Keratinocyte (primary cell): ENCODE data around the gene CD44. TPM values are rescaled to one million over a fixed set of nuclear protein-coding genes. Genes with fewer than 3 reads are reported as not detected.

Experiments used
- DNase-seq: peaks from one replicate; pipeline ENCODE4 v3.0.0-alpha.2; 2011; ENCODE audit warnings: low read depth, missing footprints, low spot score
- FAIRE-seq: peaks from 2 replicates; lab custom pipeline; 2011; peaks lifted over from hg19 to GRCh38; lab: Jason Lieb, UNC
- H2AFZ ChIP-seq: 2 replicates; pipeline ENCODE4 v1.6.0; 2012; ENCODE audit warnings: low read length, control low read depth, inconsistent platforms; ENCODE audit not compliant: control insufficient read depth
- H3K27ac ChIP-seq: 2 replicates; pipeline ENCODE4 v1.5.1; 2011; ENCODE audit warnings: low read length; ENCODE audit not compliant: control insufficient read depth, insufficient read depth
- H3K27me3 ChIP-seq: 3 replicates; pipeline ENCODE4 v1.6.0; 2011; ENCODE audit warnings: low read length; ENCODE audit not compliant: control insufficient read depth, insufficient read depth; ENCODE audit errors: extremely low read depth
- H3K36me3 ChIP-seq, 2 experiments: 2 replicates in 1 of 2; 3 replicates in 1 of 2; pipeline ENCODE4 v1.5.1; 2011; ENCODE audit warnings: low read length in 2 of 2, mild to moderate bottlenecking in 1 of 2; ENCODE audit not compliant: control insufficient read depth in 2 of 2, insufficient read depth in 2 of 2; ENCODE audit errors: extremely low read depth in 1 of 2
- H3K4me1 ChIP-seq: 3 replicates; pipeline ENCODE4 v1.5.1; 2011; ENCODE audit warnings: low read length; ENCODE audit not compliant: control insufficient read depth, insufficient read depth; ENCODE audit errors: extremely low read depth
- H3K4me2 ChIP-seq: 3 replicates; pipeline ENCODE4 v1.6.0; 2011; ENCODE audit warnings: low read depth, low read length; ENCODE audit not compliant: control insufficient read depth, insufficient read depth; ENCODE audit errors: extremely low read depth
- H3K4me3 ChIP-seq, 3 experiments: fragments of 200-600 bp in 1 of 3; sonication (generic) in 1 of 3; 2 replicates in 2 of 3; 3 replicates in 1 of 3; pipeline ENCODE4 v1.5.1; 2011 to 2016; ENCODE audit warnings: low read length in 3 of 3, mild to moderate bottlenecking in 3 of 3, control low read depth in 2 of 3, inconsistent platforms in 1 of 3, low read depth in 1 of 3, mixed read lengths in 1 of 3, mixed run types in 1 of 3, moderate library complexity in 1 of 3; ENCODE audit not compliant: control insufficient read depth in 2 of 3, insufficient read depth in 2 of 3; ENCODE audit errors: extremely low read depth in 1 of 3
- H3K79me2 ChIP-seq: 2 replicates; pipeline ENCODE4 v1.6.0; 2012; ENCODE audit warnings: low read length; ENCODE audit not compliant: control insufficient read depth, insufficient read depth
- H3K9ac ChIP-seq: 3 replicates; pipeline ENCODE4 v1.6.0; 2011; ENCODE audit warnings: low read length; ENCODE audit not compliant: control insufficient read depth, insufficient read depth; ENCODE audit errors: extremely low read depth
- H3K9me1 ChIP-seq: 3 replicates; pipeline ENCODE4 v1.6.0; 2011; ENCODE audit warnings: low read length; ENCODE audit not compliant: control insufficient read depth, insufficient read depth; ENCODE audit errors: extremely low read depth
- H3K9me3 ChIP-seq: 2 replicates; pipeline ENCODE4 v1.5.1; 2012; ENCODE audit warnings: low read depth, low read length; ENCODE audit not compliant: control insufficient read depth
- H4K20me1 ChIP-seq: 3 replicates; pipeline ENCODE4 v1.6.0; 2011; ENCODE audit warnings: low read length; ENCODE audit not compliant: control insufficient read depth, insufficient read depth; ENCODE audit errors: extremely low read depth
- EZH2 ChIP-seq: IDR thresholded peaks from one replicate; pipeline ENCODE4 v1.6.1; 2012; ENCODE audit warnings: inconsistent platforms, mild to moderate bottlenecking, low read length, moderate library complexity
- dilution Hi-C: fragments of 300-500 bp; cut with MboI; formaldehyde crosslinking; loops from one replicate; pipeline ENCODE4 v1.7.0; 2020; ENCODE audit warnings: low sequenced_read_pairs; ENCODE audit not compliant: extremely low pct_ligation_motif_present
- polyA plus RNA-seq, 5 experiments: library from polyadenylated mRNA; depleted of rRNA in 3 of 5; stranded (reverse) in 3 of 5; stranded (forward) in 1 of 5; unstranded in 1 of 5; fragments of >200 nt; gene quantifications; 1 replicate in 1 of 5; 2 replicates in 3 of 5; 3 replicates in 1 of 5; pipeline versions ENCODE4 v1.2.1 to v1.2.3, GENCODE V29; 2011 to 2012; ENCODE audit warnings: missing spikeins in 2 of 5, low read depth in 1 of 5, low replicate concordance in 1 of 5
- TF ChIP-seq, protein P1 (sequence below), 3 experiments: IDR thresholded peaks in 1 of 3; conservative IDR thresholded peaks in 1 of 3; optimal IDR thresholded peaks in 1 of 3; 2 replicates in 2 of 3; 3 replicates in 1 of 3; pipeline versions ENCODE3 to v1.5.1; 2011; ENCODE audit warnings: low read length in 3 of 3, mild to moderate bottlenecking in 3 of 3, moderate library complexity in 2 of 3, control low read depth in 1 of 3, inconsistent platforms in 1 of 3; ENCODE audit not compliant: insufficient read depth in 2 of 3; ENCODE audit errors: extremely low read depth in 1 of 3

The CD44 gene
- polyA plus RNA-seq, 1 donor (not counting 4 experiments of a cell fraction or from before 2014, with no cell fraction given), result 2,038 TPM

DNA sequence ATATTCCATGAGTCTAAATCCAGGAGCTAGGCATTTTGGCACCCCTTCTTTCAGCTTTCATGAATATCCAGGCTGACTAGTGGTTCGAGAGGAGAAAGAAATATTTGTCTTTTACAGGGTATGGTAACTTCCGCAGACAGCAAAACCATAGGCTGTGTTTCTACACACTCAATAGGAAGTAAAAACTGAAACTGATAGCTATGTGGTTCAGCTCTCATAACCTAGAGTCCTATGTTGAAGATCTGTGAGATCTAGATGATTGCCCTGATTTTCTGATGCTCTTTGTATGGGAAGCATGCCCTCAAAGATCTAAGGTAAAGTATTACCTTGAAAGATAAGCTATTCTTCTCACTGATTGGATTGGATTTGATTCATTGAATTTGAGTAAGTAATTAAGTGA is 118.3 kb downstream of the CD44 start:
- H3K27me3 ChIP-seq, result peaks cover 5% of the 10 kb centered on the region
- H3K79me2 ChIP-seq, result no peaks in the 10 kb centered on the region
- no peak for FAIRE-seq

DNA sequence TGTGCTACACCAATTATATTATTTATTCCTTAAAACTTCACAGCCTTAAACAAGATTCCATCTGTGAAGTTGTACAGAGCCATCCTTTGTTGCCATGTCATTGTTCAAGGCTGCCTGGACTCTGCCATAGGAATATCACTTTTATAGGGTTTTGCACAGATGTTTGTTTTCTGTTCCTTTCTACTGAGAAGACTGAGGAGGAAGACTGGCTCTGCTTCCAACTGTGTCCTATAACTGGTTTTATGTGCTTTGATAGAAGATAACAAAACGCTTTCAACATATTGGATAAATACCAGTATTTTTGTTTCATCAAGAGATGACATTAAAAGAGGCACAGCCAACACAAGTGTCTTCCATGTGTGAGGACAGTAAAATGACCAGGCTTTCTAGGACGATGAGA is 120.6 kb downstream of the CD44 start:
- H3K9me1 ChIP-seq, result no peaks in the 10 kb centered on the region
- H3K4me3 ChIP-seq, result no peak overlapping the region
- FAIRE-seq, result no peak
- H3K36me3 ChIP-seq, result no peaks in the 10 kb centered on the region
- dilution Hi-C loops, result no loop called here
- no peak overlapping the region for H3K4me2 ChIP-seq
- H3K27ac ChIP-seq, result no peak overlapping the region
- no peaks in the 10 kb centered on the region for H3K79me2 ChIP-seq
- no peaks in the 10 kb centered on the region for H3K4me1 ChIP-seq
- DNase-seq, result no peak
- H3K9ac ChIP-seq, result no peak overlapping the region
- H3K9me3 ChIP-seq, result no peaks in the 10 kb centered on the region
- peaks cover 5% of the 10 kb centered on the region for H3K27me3 ChIP-seq
- H2AFZ ChIP-seq, result no peak overlapping the region
- TF ChIP-seq EZH2, result no peak
- TF ChIP-seq, protein P1, sequence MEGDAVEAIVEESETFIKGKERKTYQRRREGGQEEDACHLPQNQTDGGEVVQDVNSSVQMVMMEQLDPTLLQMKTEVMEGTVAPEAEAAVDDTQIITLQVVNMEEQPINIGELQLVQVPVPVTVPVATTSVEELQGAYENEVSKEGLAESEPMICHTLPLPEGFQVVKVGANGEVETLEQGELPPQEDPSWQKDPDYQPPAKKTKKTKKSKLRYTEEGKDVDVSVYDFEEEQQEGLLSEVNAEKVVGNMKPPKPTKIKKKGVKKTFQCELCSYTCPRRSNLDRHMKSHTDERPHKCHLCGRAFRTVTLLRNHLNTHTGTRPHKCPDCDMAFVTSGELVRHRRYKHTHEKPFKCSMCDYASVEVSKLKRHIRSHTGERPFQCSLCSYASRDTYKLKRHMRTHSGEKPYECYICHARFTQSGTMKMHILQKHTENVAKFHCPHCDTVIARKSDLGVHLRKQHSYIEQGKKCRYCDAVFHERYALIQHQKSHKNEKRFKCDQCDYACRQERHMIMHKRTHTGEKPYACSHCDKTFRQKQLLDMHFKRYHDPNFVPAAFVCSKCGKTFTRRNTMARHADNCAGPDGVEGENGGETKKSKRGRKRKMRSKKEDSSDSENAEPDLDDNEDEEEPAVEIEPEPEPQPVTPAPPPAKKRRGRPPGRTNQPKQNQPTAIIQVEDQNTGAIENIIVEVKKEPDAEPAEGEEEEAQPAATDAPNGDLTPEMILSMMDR (optimal IDR thresholded peaks at IDR 0.05 in 1 of 3, IDR thresholded peaks at IDR 0.05 in 1 of 3, conservative IDR thresholded peaks at IDR 0.05 in 1 of 3; ENCODE audit: extremely low read depth in 1 of 3, insufficient read depth in 2 of 3, low read length in 3 of 3), result no peak
- H4K20me1 ChIP-seq, result no peaks in the 10 kb centered on the region

More for the DNA sequence above, 118.3 kb downstream of the CD44 start:
- DNase-seq, result no peak
- Histone ChIP-seq H3K9me1 (no peaks in the 10 kb centered on the region), H3K4me2 (no peak overlapping the region), H3K9ac (no peak overlapping the region), H3K4me3 (no peak overlapping the region), H2AFZ (no peak overlapping the region), H3K27ac (no peak overlapping the region), H4K20me1 (no peaks in the 10 kb centered on the region), H3K9me3 (no peaks in the 10 kb centered on the region), H3K36me3 (no peaks in the 10 kb centered on the region), H3K4me1 (no peaks in the 10 kb centered on the region)
- TF ChIP-seq, protein P1 (optimal IDR thresholded peaks at IDR 0.05 in 1 of 3, IDR thresholded peaks at IDR 0.05 in 1 of 3, conservative IDR thresholded peaks at IDR 0.05 in 1 of 3; ENCODE audit: extremely low read depth in 1 of 3, insufficient read depth in 2 of 3, low read length in 3 of 3), result no peak
- no peak for TF ChIP-seq EZH2
- dilution Hi-C loops, result no loop called here
